Spleen (tissue), 7 donors: ENCODE results near the gene TIMM50.

ENCODE experiments used
- POLR2AphosphoS5 ChIP-seq, 3 donors: sonication (generic); formaldehyde crosslinking; IDR thresholded peaks; one replicate each; pipeline ENCODE4 v1.5.1; 2017; ENCODE audit warnings: antibody characterized with exemption in 3 of 3
- TF ChIP-seq, protein P1 (sequence below), 11 experiments: fragments of 200-600 bp in 7 of 11; fragments of 450-650 bp in 4 of 11; sonication (generic) in 4 of 11; IDR thresholded peaks in 8 of 11; conservative IDR thresholded peaks in 3 of 11; 1 replicate in 7 of 11; 2 replicates in 4 of 11; pipeline versions ENCODE4 v1.4.0 to v1.8.0; 2016 to 2021; ENCODE audit warnings: antibody characterized with exemption in 11 of 11, inconsistent platforms in 4 of 11, mild to moderate bottlenecking in 1 of 11
- donor health status: DM: no; HTN: no; CAD: no; lungs with moderate emphysema.
- donor health status: DM: no; HTN: no; CAD: no.
- donor health status: DM: no; HTN: no; CAD: no.

DNA sequence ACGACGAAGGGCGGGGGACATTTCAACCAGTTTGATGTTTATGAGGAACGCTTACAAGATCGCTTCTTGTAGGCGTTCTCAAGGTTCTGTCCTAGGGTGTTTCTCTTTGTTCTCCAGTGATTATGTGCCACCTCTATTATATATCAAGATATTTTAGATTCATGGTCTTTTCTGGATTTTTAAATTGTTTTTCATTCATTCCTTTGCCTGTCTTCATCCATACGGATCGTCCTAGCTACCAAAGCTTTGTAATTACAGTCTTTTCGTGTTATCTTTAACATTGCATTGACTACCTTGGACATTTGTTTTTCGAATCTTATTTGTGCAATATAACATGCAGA lies 59.7 kb downstream of the TIMM50 start:
- TF ChIP-seq, protein P1, sequence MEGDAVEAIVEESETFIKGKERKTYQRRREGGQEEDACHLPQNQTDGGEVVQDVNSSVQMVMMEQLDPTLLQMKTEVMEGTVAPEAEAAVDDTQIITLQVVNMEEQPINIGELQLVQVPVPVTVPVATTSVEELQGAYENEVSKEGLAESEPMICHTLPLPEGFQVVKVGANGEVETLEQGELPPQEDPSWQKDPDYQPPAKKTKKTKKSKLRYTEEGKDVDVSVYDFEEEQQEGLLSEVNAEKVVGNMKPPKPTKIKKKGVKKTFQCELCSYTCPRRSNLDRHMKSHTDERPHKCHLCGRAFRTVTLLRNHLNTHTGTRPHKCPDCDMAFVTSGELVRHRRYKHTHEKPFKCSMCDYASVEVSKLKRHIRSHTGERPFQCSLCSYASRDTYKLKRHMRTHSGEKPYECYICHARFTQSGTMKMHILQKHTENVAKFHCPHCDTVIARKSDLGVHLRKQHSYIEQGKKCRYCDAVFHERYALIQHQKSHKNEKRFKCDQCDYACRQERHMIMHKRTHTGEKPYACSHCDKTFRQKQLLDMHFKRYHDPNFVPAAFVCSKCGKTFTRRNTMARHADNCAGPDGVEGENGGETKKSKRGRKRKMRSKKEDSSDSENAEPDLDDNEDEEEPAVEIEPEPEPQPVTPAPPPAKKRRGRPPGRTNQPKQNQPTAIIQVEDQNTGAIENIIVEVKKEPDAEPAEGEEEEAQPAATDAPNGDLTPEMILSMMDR (IDR thresholded peaks at IDR 0.05 in 8 of 11, conservative IDR thresholded peaks at IDR 0.05 in 3 of 11) = peak in 4 of 11 experiments; percentile 16 to 46 (median 24)
- no peak for TF ChIP-seq POLR2AphosphoS5 (IDR thresholded peaks at IDR 0.05)
